ENCODE results near the gene AKR7A3.
"Not testable (repeated sequence)": the region's sequence is repeated elsewhere in the genome, so short reads cannot be mapped to it uniquely, and the experiment has no call there.

DNA sequence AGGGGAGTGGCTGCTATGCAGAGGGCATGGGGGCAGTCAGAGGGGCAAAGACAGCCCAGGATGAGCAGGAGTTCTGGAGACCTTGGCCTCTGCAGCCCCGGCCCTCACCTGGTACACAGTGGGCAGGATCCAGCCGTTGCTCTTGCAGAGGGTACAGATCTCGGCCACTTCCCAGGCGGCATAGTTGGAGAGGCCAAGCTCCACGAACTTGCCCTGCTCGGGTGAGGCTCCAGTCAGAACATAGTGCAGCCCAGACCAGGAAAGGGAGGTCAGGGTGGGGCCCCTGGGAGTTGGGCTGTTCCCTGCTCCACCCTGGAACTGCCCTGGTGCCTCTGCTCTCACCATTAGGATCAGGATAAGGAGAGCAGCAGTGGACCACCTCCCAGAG, 18.2 kb downstream of the AKR7A3 start:
- peak in 1 of 3 donors; percentile 10 for TF ChIP-seq POLR2AphosphoS5 (IDR thresholded peaks at IDR 0.05)
- TF ChIP-seq, protein P1, sequence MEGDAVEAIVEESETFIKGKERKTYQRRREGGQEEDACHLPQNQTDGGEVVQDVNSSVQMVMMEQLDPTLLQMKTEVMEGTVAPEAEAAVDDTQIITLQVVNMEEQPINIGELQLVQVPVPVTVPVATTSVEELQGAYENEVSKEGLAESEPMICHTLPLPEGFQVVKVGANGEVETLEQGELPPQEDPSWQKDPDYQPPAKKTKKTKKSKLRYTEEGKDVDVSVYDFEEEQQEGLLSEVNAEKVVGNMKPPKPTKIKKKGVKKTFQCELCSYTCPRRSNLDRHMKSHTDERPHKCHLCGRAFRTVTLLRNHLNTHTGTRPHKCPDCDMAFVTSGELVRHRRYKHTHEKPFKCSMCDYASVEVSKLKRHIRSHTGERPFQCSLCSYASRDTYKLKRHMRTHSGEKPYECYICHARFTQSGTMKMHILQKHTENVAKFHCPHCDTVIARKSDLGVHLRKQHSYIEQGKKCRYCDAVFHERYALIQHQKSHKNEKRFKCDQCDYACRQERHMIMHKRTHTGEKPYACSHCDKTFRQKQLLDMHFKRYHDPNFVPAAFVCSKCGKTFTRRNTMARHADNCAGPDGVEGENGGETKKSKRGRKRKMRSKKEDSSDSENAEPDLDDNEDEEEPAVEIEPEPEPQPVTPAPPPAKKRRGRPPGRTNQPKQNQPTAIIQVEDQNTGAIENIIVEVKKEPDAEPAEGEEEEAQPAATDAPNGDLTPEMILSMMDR (IDR thresholded peaks at IDR 0.05), result not testable (repeated sequence)
- TF ChIP-seq POLR2A, EP300 (IDR thresholded peaks at IDR 0.05): not testable (repeated sequence)
